ENCODE results near the gene NPIPB12. TPM values are rescaled to one million over a fixed set of nuclear protein-coding genes. Genes with fewer than 3 reads are reported as not detected.
"Not testable (repeated sequence)": the region's sequence is repeated elsewhere in the genome, so short reads cannot be mapped to it uniquely, and the experiment has no call there.

The NPIPB12 gene
- polyA plus RNA-seq, 1 donor from 2014 or later = 5.7 TPM

DNA sequence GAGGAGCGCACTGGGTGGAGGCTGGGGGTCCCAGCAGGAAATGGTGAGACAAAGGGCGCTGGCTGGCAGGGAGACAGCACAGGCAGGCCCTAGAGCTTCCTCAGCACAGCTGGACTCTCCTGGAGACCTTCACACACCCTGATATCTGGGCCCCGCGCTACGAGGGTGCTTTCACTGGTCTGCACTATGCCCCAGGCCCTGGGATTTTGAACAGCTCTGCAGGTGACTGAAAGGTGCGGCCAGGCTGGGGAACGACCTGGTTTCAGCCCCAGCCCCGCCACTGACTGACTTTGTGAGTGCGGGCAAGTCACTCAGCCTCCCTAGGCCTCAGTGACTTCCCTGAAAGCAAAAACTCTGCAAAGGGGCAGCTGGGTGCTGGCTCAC lies 45.6 kb downstream of the NPIPB12 start:
- H3K4me2 ChIP-seq (ENCODE audit: low read length); H3K9ac ChIP-seq (ENCODE audit: low read length); H3K27ac ChIP-seq (ENCODE audit: low read length); H2AFZ ChIP-seq (ENCODE audit: low read depth, low read length); H3K36me3 ChIP-seq (ENCODE audit: insufficient read depth, low read length); H3F3A ChIP-seq (ENCODE audit: insufficient read depth, low read length, poor library complexity, severe bottlenecking); H4K20me1 ChIP-seq (ENCODE audit: insufficient read depth); H3K9me3 ChIP-seq (ENCODE audit: low read length); H3K4me3 ChIP-seq (ENCODE audit: low read length); H3K9me2 ChIP-seq (ENCODE audit: insufficient read depth, low read length); H3K79me2 ChIP-seq (replicated peaks; ENCODE audit: insufficient read depth, low read length); H3K27me3 ChIP-seq (ENCODE audit: insufficient read depth, low read depth, low read length): not testable (repeated sequence)

DNA sequence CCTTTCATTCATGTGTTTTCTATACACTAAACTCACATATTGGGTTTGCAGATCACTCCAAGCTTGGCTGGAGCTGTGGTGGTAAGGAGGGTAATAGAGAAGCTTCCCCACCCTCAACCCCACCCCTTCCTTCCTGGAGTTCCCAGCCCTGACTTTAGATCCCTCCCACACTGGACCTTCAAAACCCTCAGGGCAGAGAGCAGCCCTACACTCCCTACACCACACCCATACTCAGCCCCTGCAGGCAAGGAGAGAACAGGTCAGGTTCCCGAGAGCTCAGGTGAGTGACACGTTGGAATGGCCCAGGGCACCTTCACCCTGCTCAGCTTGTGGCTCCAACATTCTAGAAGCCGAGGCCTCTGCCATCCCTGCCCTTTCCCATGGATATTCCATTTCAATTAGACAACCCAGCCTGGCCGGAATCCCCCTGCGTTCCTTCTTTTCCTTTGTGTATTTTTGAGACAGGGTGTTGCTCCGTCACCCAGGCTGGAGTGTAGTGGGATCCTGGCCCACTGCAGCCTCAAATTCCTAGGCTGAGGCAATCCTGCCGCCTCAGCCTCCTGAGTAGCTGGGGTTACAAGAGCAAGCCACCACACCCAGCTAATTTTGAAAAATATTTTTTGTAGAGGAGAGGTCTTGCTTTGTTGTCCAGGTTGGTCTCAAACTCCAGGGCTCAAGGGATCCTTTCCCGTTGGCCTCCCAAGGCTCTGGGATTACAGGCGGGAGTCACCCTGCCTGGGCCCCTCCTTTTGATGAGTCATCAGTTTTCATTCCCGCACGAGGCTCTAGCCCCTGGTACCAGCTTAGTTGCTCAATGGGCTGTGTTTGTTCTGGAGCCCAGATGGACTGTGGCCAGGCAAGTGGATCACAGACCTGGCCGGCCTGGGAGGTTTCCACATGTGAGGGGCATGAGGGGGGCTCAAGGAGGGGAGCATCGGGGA lies 46.2 kb downstream of the NPIPB12 start, which contains the start of gene SULT1A4:
Gene SULT1A4, plus strand, starts transcription at position 208 of the 941 bp plus-strand sequence. CDS start 1,473 bp downstream, outside the sequence.
- not testable (repeated sequence) for H3K9me3 ChIP-seq (ENCODE audit: low read length); H3F3A ChIP-seq (ENCODE audit: insufficient read depth, low read length, poor library complexity, severe bottlenecking); H3K79me2 ChIP-seq (replicated peaks; ENCODE audit: insufficient read depth, low read length); H3K9me2 ChIP-seq (ENCODE audit: insufficient read depth, low read length); H3K27me3 ChIP-seq (ENCODE audit: insufficient read depth, low read depth, low read length); H2AFZ ChIP-seq (ENCODE audit: low read depth, low read length); H3K9ac ChIP-seq (ENCODE audit: low read length); H4K20me1 ChIP-seq (ENCODE audit: insufficient read depth); H3K4me3 ChIP-seq (ENCODE audit: low read length); H3K27ac ChIP-seq (ENCODE audit: low read length); H3K36me3 ChIP-seq (ENCODE audit: insufficient read depth, low read length); H3K4me2 ChIP-seq (ENCODE audit: low read length)

GRCh38 chr16:29457660-29458059 lies 48.5 kb downstream of the NPIPB12 start:
- H3K9me3 ChIP-seq (ENCODE audit: low read length); H3K9ac ChIP-seq (ENCODE audit: low read length); H4K20me1 ChIP-seq (ENCODE audit: insufficient read depth); H2AFZ ChIP-seq (ENCODE audit: low read depth, low read length); H3K27me3 ChIP-seq (ENCODE audit: insufficient read depth, low read depth, low read length); H3F3A ChIP-seq (ENCODE audit: insufficient read depth, low read length, poor library complexity, severe bottlenecking); H3K4me3 ChIP-seq (ENCODE audit: low read length); H3K27ac ChIP-seq (ENCODE audit: low read length); H3K36me3 ChIP-seq (ENCODE audit: insufficient read depth, low read length); H3K4me2 ChIP-seq (ENCODE audit: low read length); H3K9me2 ChIP-seq (ENCODE audit: insufficient read depth, low read length); H3K79me2 ChIP-seq (replicated peaks; ENCODE audit: insufficient read depth, low read length): not testable (repeated sequence)

DNA sequence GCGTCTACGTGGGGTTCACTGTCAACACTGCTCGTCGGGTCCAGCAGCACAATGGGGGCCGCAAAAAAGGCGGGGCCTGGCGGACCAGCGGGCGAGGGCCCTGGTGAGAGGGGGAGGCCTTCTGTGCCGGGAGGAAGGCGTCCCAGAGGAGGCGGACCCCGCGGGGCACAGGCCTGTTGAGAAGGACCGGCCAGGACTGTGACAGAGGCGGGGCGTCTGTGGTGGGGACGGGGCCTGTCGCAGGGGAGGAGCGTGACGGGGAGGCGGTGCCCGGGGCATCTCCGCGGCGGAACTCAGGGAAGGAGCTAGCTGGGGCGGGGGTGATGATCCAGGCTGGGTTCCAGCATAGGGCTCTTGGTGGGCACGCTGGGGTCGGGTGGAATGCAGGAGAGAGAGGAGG lies 51.4 kb downstream of the NPIPB12 start:
- not testable (repeated sequence) for H2AFZ ChIP-seq (ENCODE audit: low read depth, low read length); H3K36me3 ChIP-seq (ENCODE audit: insufficient read depth, low read length); H4K20me1 ChIP-seq (ENCODE audit: insufficient read depth); H3K9me3 ChIP-seq (ENCODE audit: low read length); H3K9me2 ChIP-seq (ENCODE audit: insufficient read depth, low read length); H3F3A ChIP-seq (ENCODE audit: insufficient read depth, low read length, poor library complexity, severe bottlenecking); H3K4me2 ChIP-seq (ENCODE audit: low read length); H3K9ac ChIP-seq (ENCODE audit: low read length); H3K27me3 ChIP-seq (ENCODE audit: insufficient read depth, low read depth, low read length); H3K79me2 ChIP-seq (replicated peaks; ENCODE audit: insufficient read depth, low read length); H3K27ac ChIP-seq (ENCODE audit: low read length); H3K4me3 ChIP-seq (ENCODE audit: low read length)

- not testable (repeated sequence) for H3K9me2 ChIP-seq (ENCODE audit: insufficient read depth, low read length); H2AFZ ChIP-seq (ENCODE audit: low read depth, low read length); H3K36me3 ChIP-seq (ENCODE audit: insufficient read depth, low read length); H3K9me3 ChIP-seq (ENCODE audit: low read length); H4K20me1 ChIP-seq (ENCODE audit: insufficient read depth); H3F3A ChIP-seq (ENCODE audit: insufficient read depth, low read length, poor library complexity, severe bottlenecking); H3K4me2 ChIP-seq (ENCODE audit: low read length); H3K79me2 ChIP-seq (replicated peaks; ENCODE audit: insufficient read depth, low read length); H3K27me3 ChIP-seq (ENCODE audit: insufficient read depth, low read depth, low read length); H3K27ac ChIP-seq (ENCODE audit: low read length); H3K4me3 ChIP-seq (ENCODE audit: low read length); H3K9ac ChIP-seq (ENCODE audit: low read length)
These were observed 51.9 kb downstream of the NPIPB12 start, which contains the start of the genes BOLA2 and SLX1B for GRCh38 chr16:29454269-29454668. Gene BOLA2 (minus strand): TSS chr16:29454351. CDS start chr16:29454253, 98 bp downstream. Gene SLX1B (plus strand): TSS chr16:29454533.

GRCh38 chr16:29453754-29454153 lies 52.5 kb downstream of the NPIPB12 start:
- not testable (repeated sequence) for H3K9ac ChIP-seq (ENCODE audit: low read length); H3K9me3 ChIP-seq (ENCODE audit: low read length); H2AFZ ChIP-seq (ENCODE audit: low read depth, low read length); H3K9me2 ChIP-seq (ENCODE audit: insufficient read depth, low read length); H4K20me1 ChIP-seq (ENCODE audit: insufficient read depth); H3K79me2 ChIP-seq (replicated peaks; ENCODE audit: insufficient read depth, low read length); H3K4me3 ChIP-seq (ENCODE audit: low read length); H3K4me2 ChIP-seq (ENCODE audit: low read length); H3F3A ChIP-seq (ENCODE audit: insufficient read depth, low read length, poor library complexity, severe bottlenecking); H3K27ac ChIP-seq (ENCODE audit: low read length); H3K27me3 ChIP-seq (ENCODE audit: insufficient read depth, low read depth, low read length); H3K36me3 ChIP-seq (ENCODE audit: insufficient read depth, low read length)
